A549 treated with ZK216348 at 1 μM for 4 hours (cell line): ENCODE results near the gene PCDHA5. TPM values are rescaled to one million over a fixed set of nuclear protein-coding genes. Genes with fewer than 3 reads are reported as not detected.

ENCODE experiments used
- total RNA-seq: library from RNA; stranded (reverse); fragments of 200-300 nt; extraction: Qiagen RNA extraction; gene quantifications from 5 replicates; pipeline ENCODE4 v1.2.3, GENCODE V29; 2022; ENCODE audit warnings: low read depth

The PCDHA5 gene
- 0.59 to 0.91 TPM (median 0.69 TPM) in 5 replicates for total RNA-seq

DNA sequence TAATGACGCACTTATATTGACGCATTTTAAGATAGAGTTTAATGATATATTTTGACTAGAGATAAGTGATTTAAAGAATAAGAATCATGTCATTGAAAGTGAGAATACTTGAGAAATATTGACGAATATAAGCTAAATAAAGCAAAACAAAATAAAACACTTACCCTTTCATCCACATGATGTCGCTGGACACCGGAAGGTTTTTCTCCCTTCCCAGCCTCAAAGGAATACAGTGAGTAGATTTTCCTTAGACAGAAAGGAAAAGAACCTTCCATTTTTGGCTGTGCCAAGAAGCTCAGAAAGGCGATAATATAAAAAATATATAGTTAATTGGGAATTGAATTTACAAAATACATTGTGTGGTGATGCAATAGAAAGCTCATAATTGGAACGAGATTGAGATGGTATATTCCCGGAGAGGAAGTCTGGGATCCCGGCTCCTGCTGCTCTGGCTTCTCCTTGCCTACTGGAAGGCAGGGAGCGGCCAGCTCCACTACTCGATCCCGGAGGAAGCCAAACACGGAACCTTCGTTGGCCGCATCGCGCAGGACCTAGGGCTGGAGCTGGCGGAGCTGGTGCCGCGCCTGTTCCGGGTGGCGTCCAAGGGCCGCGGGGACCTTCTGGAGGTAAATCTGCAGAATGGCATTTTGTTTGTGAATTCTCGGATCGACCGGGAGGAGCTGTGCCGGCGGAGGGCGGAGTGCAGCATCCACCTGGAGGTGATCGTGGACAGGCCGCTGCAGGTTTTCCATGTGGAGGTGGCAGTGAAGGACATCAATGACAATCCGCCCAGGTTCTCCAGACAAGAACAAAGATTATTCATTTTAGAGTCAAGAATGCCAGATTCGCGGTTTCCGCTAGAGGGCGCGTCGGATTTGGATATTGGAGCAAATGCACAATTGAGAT, at the start of gene PCDHA5:
Gene PCDHA5, plus strand, starts transcription at position 239 of the 906 bp plus-strand sequence.

DNA sequence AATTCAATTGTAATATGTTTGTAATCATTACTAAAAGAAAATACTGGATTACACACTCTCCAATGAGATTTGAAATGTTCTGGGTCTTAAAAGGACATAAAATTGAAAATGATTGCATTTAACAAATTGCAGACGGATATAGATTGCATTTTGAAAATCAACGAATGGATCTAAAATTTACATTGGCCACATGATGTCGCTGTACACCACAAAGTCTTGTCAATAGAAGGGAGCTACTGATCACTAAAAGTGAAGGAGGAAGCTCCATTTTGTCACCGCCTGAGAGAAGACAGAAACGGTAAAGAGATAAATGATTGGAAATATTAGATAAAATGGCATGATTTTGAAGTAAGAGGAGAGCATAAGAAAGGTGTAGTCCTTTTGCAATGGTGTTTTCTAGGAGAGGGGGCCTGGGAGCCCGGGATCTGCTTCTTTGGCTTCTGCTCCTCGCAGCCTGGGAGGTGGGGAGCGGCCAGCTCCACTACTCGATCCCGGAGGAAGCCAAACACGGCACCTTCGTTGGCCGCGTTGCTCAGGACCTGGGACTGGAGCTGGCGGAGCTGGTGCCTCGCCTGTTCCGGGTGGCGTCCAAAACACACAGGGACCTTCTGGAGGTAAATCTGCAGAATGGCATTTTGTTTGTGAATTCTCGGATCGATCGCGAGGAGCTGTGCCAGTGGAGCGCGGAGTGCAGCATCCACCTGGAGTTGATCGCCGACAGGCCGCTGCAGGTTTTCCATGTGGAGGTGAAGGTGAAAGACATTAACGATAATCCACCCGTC, 35.3 kb upstream of the PCDHA5 start, which contains the start of gene PCDHA1:
Gene PCDHA1, plus strand, starts transcription at position 236 of the 782 bp plus-strand sequence.

DNA sequence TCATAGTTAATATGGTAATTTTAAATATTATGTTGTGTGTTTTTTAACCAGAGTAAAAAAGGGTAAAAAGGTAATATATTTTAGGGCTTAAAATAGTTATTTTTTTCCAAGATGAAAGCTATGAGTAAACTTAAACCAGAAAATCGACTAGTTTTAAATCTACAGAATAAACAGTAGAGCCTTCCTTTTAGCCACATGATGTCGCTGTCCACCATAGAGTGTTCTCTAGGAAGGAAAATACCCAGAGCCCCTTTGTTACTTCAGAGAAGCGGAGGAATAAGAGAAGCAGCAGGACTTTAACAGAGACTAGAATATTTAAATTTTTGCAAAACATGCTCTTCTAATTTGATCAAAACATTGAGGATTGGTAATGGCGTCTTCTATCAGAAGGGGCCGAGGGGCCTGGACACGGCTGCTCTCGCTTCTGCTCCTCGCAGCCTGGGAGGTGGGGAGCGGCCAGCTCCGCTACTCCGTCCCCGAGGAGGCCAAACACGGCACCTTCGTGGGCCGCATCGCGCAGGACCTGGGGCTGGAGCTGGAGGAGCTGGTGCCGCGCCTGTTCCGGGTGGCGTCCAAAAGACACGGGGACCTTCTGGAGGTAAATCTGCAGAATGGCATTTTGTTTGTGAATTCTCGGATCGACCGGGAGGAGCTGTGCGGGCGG, 26.7 kb upstream of the PCDHA5 start, which contains the start of gene PCDHA2:
Gene PCDHA2, plus strand, starts transcription at position 258 of the 664 bp plus-strand sequence.

DNA sequence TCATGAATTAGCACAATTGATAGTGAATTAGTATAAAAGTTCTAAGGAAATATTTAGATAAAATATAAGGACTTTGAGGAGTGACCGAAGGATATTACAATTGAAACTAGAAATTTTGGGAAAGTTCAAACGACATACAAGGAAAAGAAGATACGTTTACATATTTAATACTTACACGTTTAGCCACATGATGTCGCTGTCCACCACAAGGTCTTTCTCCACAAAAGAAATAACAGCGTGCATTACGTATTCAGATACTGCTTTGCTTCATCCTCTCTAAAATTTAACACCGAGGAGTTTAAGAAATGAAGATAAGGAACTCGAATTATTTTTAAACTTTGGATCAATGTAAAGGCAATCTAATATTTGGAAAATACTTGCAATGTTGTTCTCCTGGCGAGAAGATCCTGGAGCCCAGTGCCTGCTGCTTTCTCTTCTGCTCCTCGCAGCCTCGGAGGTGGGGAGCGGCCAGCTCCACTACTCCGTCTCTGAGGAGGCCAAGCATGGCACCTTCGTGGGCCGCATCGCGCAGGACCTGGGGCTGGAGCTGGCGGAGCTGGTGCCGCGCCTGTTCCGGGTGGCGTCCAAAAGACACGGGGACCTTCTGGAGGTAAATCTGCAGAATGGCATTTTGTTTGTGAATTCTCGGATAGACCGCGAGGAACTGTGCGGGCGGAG, 20.5 kb upstream of the PCDHA5 start, which contains the start of gene PCDHA3:
Gene PCDHA3, plus strand, starts transcription at position 242 of the 678 bp plus-strand sequence.

DNA sequence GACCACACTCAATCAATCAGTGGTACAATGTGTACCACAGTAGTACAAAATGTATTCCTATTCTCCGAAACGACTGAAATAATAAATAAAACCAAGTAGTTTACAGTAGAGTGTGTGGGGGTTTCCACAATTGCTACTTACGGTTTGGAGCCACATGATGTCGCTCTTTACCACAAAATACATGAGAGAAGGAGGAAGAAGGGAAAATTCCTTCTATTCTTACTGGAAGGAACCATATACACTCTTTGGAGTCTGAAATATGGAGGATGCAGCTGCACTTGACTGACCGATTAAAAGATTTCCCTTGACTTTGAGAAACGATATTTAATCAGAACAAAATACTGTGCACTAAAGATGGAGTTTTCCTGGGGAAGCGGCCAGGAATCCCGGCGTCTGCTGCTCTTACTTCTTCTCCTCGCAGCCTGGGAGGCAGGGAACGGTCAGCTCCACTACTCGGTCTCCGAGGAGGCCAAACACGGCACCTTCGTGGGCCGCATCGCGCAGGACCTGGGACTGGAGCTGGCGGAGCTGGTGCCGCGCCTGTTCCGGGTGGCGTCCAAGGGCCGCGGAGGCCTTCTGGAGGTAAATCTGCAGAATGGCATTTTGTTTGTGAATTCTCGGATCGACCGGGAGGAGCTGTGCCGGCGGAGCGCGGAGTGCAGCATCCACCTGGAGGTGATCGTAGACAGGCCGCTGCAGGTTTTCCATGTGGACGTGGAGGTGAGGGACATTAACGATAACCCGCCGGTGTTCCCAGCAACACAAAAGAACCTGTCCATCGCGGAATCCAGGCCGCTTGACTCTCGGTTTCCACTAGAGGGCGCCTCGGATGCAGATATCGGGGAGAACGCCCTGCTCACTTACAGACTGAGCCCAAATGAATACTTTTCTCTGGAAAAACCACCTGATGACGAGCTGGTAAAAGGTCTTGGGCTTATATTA, 14.3 kb upstream of the PCDHA5 start, which contains the start of gene PCDHA4:
Gene PCDHA4, plus strand, starts transcription at position 235 of the 942 bp plus-strand sequence.

DNA sequence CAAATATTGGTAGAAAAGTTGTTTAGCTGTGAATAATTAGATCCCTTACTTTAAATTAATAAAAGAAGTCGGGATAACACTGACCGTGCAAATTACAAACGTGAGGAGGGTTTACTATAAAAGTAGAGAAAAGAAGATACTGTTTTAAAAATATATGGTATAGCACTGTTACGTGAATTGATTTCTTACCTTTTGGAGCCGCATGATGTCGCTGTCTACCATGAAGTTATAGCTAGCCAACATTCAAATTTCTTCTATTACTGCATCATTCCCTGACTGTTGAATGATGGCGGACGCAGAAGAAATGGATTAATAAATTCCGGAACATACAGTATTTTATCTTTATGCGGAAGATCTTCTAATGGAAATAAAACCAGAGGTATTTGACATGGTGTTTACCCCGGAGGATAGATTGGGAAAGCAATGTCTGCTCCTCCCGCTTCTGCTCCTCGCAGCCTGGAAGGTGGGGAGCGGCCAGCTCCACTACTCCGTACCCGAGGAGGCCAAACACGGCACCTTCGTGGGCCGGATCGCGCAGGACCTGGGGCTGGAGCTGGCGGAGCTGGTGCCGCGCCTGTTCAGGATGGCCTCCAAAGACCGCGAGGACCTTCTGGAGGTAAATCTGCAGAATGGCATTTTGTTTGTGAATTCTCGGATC, 6.4 kb downstream of the PCDHA5 start, which contains the start of gene PCDHA6:
Gene PCDHA6, plus strand, starts transcription at position 257 of the 658 bp plus-strand sequence. Its CDS starts 132 bp downstream, at position 389.

DNA sequence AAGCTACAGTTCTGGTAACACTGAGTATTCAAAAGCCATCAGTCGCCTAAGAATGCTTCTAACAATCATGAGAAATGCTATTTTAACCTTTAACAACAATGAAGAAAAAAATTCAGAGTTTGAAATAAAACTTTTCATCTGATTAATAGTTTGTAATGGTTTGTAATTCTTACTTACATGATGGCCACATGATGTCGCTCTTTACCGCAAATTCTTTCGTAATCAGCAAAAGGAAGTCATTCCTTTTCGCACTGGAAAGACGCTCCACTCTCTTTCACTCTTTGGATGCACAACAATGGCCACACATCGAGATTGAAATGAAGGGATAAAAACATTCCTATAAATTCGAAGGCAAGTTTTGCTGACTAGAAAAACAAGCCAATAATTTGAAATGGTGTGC, 12.6 kb downstream of the PCDHA5 start, which contains the start of gene PCDHA7:
Gene PCDHA7, plus strand, starts transcription at position 277 of the 400 bp plus-strand sequence. Its CDS starts 115 bp downstream, at position 392.

DNA sequence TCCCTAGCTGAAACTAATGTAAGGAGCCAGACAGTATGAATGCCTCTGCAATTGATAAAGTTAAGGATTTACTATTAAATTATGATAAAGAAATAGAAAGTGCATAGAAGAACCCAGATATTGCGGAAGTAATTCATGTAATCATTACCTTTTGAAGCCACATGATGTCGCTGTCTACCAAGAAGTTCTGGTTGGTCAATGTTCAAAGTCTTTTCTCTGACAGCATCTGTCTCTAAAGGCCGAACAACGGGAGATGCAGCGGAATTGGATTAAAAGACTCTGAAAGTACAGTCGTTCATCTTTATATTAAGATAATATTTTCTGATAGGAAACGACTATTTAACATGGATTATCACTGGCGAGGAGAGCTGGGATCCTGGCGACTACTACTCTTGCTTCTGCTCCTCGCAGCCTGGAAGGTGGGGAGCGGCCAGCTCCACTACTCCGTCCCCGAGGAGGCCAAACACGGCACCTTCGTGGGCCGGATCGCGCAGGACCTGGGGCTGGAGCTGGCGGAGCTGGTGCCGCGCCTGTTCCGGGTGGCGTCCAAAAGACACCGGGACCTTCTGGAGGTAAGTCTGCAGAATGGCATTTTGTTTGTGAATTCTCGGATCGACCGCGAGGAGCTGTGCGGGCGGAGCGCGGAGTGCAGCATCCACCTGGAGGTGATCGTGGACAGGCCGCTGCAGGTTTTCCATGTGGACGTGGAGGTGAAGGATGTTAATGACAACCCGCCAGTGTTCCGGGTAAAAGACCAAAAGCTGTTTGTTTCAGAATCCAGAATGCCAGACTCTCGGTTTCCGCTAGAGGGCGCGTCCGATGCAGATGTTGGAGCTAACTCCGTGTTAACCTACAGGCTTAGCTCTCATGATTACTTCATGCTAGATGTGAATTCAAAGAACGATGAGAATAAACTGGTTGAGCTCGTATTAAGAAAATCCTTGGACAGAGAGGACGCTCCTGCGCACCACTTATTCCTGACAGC, 19.9 kb downstream of the PCDHA5 start, which contains the start of gene PCDHA8:
Gene PCDHA8, plus strand, starts transcription at position 210 of the 985 bp plus-strand sequence. Its CDS starts 135 bp downstream, at position 345.

DNA sequence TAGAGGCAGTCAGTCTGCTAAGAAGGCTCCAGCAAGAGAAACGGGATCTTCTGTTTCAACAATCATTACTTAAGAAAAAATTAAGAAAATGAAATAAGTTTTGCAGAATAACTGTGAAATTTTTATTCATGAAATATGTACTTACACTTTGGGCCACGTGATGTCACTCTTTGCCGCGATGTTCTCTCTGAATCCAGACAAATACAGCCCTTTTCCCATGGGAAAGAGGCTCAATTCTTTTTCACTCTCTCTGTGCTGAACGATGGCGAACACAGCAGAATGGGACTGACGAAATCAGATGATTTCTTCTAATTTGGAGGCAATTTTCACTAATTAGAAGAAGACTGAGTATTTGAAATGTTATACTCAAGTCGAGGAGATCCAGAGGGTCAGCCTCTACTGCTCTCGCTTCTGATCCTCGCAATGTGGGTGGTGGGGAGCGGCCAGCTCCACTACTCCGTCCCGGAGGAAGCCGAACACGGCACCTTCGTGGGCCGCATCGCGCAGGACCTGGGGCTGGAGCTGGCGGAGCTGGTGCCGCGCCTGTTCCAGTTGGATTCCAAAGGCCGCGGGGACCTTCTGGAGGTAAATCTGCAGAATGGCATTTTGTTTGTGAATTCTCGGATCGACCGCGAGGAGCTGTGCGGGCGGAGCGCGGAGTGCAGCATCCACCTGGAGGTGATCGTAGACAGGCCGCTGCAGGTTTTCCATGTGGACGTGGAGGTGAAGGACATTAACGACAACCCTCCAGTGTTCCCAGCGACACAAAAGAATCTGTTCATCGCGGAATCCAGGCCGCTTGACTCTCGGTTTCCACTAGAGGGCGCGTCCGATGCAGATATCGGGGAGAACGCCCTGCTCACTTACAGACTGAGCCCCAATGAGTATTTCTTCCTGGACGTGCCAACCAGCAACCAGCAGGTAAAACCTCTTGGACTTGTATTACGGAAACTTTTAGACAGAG, 27.0 kb downstream of the PCDHA5 start, which contains the start of gene PCDHA9:
Gene PCDHA9, plus strand, starts transcription at position 244 of the 964 bp plus-strand sequence. Its CDS starts 114 bp downstream, at position 358.

DNA sequence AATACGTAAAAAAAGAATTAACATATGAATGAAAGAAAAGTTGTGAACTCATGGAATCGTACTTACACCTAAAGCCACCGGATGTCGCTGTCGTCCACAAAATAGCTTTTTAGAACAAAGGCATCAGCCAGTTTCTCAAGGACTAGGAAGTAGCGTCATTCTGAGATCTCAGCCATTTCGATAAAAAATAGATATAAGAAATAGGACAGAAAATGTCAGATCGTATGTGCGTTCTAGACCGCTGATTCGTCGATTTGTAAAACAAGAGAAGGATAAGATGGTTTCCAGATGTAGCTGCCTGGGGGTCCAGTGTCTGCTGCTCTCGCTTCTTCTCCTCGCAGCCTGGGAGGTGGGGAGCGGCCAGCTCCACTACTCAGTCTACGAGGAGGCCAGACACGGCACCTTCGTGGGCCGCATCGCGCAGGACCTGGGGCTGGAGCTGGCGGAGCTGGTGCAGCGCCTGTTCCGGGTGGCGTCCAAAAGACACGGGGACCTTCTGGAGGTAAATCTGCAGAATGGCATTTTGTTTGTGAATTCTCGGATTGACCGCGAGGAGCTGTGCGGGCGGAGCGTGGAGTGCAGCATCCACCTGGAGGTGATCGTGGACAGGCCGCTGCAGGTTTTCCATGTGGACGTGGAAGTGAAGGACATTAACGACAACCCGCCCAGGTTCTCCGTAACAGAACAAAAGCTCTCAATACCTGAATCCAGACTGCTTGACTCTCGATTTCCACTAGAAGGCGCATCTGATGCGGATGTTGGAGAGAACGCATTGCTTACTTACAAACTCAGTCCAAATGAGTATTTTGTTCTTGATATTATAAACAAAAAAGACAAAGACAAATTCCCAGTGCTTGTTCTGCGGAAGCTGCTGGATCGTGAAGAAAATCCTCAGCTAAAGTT, 34.6 kb downstream of the PCDHA5 start, which contains the start of gene PCDHA10:
Gene PCDHA10, plus strand, starts transcription at position 126 of the 903 bp plus-strand sequence. Its CDS starts 152 bp downstream, at position 278.

DNA sequence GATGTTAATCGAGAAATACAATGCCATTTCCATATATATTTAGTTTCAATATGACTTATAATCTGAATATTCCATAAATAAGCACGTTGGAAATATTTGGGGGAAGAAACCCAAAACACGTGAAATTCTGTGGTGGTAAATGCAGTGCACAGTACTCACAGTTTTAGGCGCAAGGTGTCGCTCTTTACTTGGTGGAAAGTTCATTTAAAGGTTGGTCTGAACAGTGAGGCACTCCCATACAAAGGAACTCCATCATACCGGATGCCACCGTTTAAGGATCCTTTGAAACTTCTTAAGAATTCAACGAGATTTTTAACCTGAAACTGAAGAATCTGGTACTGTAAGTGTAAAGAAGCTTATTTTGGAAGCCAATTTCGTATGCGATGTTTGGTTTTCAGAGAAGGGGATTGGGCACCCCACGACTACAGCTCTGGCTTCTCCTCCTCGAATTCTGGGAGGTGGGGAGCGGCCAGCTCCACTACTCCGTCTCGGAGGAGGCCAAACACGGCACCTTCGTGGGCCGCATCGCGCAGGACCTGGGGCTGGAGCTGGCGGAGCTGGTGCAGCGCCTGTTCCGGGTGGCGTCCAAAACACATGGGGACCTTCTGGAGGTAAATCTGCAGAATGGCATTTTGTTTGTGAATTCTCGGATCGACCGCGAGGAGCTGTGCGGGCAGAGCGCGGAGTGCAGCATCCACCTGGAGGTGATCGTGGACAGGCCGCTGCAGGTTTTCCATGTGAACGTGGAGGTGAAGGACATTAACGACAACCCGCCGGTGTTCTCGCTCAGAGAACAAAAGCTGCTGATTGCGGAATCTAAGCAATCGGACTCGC, 47.5 kb downstream of the PCDHA5 start, which contains the start of gene PCDHA11:
Gene PCDHA11, plus strand, starts transcription at position 237 of the 834 bp plus-strand sequence. Its CDS starts 147 bp downstream, at position 384.

